Measurements from ENCODE around the gene ZCCHC7.
A peak's percentile ranks its signal among the peaks of the same experiment; 100 is the strongest.
"Not testable (repeated sequence)": the region's sequence is repeated elsewhere in the genome, so short reads cannot be mapped to it uniquely, and the experiment has no call there.

Gene ZCCHC7

DNA sequence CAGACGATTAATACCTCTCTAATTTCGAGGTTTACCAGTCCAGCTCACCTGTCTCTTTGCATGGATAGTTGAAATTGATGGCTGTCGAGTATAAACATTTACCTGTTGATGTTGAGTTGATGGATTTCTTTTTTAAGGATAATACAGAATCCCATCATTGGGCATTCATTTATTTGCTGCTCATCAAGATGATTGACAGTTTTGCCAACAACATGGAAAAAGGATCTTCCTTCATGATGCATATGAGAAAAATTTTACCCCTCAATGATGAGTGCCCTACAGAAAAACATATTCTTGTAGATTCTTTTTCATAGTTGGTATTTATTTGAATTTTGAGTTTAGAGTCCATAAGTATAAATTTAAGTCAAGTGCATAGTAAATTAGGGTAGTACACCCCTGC, 59.2 kb downstream of the ZCCHC7 start:
- no peak for DNase-seq

- DNase-seq, result no peak
These were observed 59.8 kb downstream of the ZCCHC7 start for GRCh38 chr9:37180138-37180537.

GRCh38 chr9:37182718-37183117, 62.3 kb downstream of the ZCCHC7 start:
- no peak for DNase-seq

DNA sequence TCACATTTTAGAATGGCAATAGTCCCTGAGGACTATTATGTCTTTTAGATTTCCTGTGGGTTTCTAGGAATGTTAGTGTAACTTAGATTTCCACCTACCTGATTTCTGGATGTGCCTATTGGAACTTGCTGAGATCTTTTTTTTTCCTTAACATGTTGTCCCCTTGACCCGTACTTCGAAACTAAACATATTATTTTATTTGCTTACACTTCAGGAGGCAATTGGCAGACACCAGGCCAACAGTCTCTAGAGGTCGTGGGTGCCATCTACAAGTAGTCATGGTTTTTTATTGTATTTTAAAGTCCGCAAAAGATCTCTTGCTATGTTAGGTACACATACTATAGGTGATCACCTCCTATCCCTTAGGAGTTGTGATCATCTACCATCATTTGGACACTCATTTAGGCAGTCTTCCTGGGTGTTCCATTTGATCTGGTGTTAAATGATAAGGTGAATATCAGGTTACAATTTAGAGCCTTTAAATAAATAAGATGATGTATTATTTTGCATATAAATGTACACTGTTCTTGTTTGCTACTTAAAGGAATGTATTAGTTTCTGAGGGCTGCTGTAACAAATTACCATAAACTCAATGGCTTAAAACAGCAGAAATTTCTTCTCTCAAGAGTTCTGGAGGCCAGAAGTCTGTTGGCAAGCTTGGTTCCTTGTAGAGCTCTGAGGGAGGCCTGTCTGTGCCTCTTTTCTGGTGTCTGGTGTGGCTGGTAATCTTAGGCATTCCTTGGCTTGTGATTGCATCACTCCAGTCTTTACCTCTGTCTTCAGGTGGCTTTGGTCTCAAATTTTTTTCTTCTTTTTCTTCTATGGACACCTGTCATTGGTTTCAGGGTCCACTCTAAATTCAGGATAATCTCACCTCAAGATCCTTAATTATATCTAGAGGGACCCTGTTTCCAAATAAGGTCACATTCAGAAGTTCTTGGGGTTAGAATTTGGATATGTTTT, 64.8 kb downstream of the ZCCHC7 start:
- DNase-seq, result no peak

DNA sequence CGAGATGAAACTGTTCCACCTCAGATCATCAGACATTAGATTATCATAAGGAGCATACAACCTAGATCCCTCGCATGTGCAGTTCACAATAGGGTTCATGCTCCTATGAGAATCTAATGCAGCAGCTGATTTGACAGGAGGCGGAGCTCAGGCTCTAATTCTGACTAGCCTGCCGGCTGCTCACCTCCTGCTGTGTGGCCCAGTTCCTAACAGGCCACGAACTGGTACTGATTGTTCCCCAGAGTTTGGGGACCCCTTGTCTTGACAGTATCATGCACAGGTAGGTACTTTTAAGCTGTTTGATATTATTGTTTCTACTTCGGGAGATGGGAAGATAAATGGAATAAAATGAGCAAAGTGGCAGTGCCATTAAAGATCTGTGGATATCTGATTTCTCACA, 66.9 kb downstream of the ZCCHC7 start:
- peak; percentile 68 to 72 for DNase-seq

DNA sequence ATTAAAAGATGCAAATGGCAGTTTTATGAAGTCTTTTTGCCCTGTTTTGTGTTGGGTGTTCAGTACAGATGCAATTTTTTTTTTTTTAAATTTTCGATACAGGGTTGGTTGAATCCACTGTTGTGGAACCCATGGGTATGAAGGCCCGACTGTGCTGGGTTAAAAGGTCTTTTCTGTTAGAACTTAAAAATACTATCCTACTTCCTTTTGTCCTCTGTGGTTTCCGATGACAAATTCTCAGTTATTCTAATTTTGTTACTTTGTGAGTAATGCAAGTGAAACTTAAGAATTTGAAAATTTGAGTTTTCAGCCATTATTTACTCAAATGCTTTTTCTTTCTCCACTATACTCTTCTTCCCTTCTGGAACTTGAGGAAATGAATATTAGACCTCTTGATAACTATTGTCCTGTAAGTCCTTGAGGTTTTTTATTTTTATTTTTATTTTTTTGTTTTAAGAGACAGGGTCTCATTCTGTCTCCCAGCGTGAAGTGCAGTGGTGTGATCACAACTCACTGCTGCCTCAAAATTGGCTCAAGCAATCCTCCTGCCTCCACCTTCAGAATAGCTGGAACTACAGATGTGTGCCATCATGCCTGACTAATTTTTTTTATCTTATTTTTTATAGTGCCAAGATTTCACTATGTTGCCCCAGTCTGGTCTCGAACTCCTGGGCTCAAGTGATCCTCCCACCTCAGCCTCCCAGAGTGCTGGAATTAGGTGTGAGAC, 67.5 kb downstream of the ZCCHC7 start:
- peak; percentile 73 to 81 for DNase-seq

DNA sequence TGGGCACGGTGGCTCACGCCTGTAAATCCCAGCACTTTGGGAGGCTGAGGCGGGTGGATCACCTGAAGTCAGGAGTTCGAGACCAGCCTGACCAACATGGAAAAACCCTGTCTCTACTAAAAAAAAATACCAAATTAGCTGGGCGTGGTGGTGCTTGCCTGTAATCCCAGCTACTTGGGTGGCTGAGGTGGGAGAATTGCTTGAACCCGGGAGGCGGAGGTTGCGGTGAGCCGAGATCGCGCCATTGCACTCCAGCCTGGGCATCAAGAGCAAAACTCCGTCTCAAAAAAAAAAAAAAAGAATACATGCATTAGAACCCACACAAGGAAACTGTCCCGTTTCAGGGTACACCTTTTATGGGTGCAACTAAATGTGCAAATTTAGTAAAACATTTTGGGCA, 70.4 kb downstream of the ZCCHC7 start:
- DNase-seq, result not testable (repeated sequence)

- DNase-seq, result no peak
These were observed 71.2 kb downstream of the ZCCHC7 start for GRCh38 chr9:37191403-37192089.

GRCh38 chr9:37192803-37193202, 72.4 kb downstream of the ZCCHC7 start:
- DNase-seq, result no peak

DNA sequence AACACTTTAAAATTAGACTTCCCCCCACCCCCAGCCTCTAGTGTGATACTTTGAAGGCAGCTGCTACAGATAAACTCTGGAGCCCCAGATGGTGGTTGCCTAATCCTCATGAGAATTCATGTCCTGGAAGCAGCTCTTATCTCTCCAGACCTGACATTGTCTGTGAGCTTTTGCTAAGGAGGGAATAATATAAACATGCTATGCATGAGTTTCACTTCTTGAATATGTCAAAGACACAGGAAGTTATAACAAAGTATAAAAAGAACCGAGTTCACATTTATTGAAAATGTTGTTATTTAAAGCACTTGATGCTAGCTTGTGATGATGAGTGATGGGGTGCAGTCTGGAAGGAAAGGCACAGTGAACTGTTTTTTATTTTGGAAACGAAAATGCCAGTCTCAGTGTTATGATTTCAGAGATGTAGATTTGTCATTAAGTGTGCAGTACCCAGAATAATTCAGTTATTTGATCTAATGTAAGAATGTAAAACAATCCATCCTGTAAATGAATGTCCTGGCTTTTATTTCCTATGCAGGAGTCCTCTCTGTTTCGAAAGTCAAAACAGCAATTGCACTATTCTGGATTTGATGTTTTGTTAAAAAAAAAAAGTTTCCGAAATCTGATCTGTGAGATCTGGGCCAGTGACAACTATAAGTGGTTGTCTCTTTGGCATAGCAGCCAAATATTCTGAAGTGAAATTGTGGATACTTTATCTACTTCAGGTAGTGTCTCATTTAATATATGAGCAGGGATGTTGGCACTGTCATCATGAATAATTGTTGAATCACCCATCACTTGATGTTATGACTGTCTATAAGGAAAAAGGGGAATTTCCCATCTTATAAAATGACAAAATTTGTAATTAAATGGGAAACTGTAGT, 77.0 kb downstream of the ZCCHC7 start:
- DNase-seq, result peak; percentile 49 to 53

DNA sequence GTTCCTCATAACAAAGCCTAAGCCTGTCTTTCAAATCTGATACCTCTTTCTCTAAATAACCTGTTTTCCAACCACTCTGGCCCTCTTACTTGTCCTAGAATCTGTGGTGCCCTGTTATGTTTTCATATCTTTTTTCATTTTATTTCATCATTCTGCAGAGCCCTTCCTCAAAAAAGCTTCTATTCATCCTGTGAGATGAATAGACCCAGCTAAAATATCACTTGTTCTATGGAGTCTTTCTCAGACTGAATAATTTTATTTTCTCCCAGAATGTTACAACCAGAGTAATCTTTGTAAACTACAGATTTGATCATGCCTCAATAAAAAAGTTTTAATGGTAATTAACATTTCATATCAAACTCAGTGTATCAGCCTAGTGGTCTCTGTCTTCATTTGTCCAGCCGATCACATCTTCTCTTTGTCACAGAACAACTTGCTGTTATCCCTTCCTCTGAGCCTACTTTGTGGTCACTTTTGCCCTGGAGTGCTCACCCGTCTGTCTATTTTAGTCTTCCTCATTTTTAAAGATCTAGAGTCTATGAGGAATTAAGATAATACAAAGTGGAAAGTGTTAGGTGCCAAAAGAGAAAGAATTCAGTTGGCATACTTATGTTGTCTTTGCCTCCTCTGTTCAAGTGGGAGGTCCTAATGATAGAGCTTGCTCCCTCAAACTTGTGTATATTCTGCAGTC, 77.8 kb downstream of the ZCCHC7 start:
- DNase-seq, result peak; percentile 60 to 76

- DNase-seq, result no peak
These were observed 78.5 kb downstream of the ZCCHC7 start for GRCh38 chr9:37198831-37199230.

DNA sequence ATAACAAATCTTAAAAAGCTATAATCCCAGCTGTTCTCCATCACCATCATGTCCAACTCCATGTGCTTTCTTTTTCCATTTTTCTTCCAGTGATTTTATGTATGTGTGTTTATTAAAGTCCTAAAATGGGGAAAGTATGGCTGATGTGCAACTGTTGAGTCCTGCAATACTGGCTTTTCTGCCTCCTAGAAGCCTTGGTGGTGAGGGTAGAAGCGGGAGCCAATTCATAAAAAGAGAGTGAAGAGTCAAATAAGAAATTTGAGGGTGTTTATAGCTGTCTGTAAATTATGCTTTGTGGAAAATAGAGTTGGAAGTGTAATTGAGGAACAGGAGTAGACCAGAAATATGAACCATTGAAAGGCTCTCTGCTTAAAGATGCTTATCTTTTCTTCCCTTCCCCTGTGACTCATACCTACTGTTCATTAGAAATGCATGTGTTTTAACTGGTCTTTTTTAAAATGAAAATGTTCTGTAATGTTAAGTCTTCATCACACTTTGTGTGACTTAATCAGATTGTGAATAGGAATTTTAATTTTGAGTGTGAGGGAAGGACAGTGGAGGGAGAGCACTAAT, 80.1 kb downstream of the ZCCHC7 start:
- peak; percentile 65 to 69 for DNase-seq

DNA sequence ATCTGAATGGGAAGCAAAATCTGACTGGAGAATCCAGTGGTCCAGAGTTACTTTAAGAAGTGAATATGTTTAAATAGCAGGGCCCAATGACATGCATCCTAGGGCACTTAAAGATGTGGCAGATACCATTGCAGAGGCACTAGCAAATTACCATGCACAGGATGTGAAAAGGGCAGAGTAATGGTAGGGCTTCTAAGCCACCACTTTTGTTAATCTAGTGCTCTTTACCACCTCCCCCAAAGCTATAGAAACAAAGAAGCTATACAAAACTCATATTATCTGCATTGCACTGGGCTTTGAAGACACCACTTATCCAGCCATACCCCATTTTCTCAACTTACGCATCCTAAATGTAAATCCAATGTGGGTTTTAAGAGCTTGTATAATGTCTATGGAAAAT, 81.2 kb downstream of the ZCCHC7 start:
- DNase-seq, result no peak

DNA sequence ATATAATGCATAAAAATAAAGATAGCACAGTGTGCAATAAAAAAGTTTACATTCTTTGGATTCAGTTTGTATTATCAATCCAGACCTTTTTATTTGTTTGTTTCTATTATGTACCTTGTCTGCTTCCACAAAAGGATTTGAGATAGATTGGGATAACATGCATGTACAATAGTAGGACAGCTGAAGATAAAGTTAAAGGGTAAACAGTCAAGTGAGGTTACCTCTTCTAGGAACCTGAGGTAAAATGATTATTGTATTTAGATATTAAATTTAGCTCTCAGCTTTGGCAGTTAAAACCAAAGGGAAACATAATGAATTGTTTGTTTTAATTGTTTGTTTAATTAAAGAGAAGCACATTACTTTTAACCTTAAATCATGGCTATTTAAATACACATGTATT, 81.7 kb downstream of the ZCCHC7 start:
- DNase-seq, result no peak

- DNase-seq, result not testable (repeated sequence)
These were observed 83.1 kb downstream of the ZCCHC7 start for GRCh38 chr9:37203456-37203855.

DNA sequence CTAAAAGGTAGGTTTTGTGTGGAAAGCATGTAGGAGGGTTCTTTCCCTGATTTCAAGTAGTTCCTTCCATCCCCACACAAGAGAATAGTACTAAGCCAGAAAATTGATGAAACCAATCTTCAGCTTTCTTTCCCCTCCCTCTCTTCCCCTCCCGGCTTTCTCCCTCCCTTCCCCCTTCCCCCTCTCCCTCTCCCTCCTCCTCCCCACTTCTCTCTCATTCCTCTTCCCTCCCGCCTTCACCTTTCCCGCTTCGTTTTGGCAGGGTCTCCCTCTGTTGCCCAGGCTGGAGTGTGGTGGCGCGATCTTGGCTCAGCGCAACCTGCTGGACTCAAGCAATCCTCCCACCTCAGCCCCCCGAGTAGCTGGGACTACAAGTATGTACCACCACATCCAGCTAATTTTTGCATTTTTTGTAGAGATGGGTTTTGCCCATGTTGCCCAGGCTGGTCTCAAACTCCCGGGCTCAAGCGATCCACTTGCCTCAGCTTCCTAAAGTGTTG, 85.8 kb downstream of the ZCCHC7 start:
- DNase-seq, result no peak

- DNase-seq, result peak; percentile 34 to 56
These were observed 89.3 kb downstream of the ZCCHC7 start for GRCh38 chr9:37209431-37210386.

DNA sequence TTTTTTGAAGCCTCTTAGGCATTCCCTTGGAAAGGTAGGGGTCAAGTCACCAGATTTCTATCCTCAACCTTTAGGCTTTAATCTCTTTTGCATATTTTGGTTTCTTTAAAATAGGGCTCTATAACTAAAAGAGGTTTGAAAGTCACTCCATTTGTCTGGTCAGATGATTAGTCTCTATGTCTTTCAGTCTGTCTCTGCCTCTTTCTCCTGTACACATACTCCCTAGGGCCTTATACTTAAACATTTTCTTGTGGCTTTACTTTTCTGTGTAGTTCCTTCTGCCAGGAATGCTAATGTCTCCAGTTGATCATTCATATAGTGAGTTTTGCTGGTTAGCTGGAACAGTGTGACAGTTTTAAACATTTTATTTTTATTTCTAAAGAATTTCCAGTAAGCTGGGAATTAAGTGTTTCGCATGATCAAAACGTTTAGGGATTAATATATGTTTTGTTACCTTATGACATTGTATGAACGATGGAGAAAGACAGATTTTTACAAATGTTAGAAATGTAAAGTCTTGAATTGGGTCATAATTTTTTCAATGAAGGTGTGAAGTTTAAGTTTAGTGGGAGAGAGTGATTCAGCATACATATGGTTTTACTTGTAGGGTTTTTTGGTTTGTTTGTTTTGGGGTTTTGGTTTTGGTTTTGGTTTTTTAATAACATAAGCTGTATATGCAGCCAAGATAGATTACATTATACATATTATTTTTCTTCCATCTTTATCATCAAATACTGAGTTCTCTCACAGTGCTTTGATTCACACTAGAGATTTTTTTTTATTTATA, 90.6 kb downstream of the ZCCHC7 start:
- no peak for DNase-seq

All from Kasumi-1 (cell line).